C4-2B (cell line): ENCODE results near the gene FIGNL1.

Experiments
- ZFX ChIP-seq: fragments of 450-650 bp; IDR thresholded peaks from 2 replicates; pipeline ENCODE4 v1.6.1; 2017
- TF ChIP-seq, protein P1 (sequence below): fragments of 450-650 bp; conservative IDR thresholded peaks from 2 replicates; pipeline ENCODE4 v1.5.1; 2017; ENCODE audit warnings: mild to moderate bottlenecking

- TF ChIP-seq, protein P1, sequence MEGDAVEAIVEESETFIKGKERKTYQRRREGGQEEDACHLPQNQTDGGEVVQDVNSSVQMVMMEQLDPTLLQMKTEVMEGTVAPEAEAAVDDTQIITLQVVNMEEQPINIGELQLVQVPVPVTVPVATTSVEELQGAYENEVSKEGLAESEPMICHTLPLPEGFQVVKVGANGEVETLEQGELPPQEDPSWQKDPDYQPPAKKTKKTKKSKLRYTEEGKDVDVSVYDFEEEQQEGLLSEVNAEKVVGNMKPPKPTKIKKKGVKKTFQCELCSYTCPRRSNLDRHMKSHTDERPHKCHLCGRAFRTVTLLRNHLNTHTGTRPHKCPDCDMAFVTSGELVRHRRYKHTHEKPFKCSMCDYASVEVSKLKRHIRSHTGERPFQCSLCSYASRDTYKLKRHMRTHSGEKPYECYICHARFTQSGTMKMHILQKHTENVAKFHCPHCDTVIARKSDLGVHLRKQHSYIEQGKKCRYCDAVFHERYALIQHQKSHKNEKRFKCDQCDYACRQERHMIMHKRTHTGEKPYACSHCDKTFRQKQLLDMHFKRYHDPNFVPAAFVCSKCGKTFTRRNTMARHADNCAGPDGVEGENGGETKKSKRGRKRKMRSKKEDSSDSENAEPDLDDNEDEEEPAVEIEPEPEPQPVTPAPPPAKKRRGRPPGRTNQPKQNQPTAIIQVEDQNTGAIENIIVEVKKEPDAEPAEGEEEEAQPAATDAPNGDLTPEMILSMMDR, result no peak
- no peak for TF ChIP-seq ZFX
Measured at GRCh38 chr7:50475340-50475739, 25.2 kb upstream of the FIGNL1 start.
